SK-N-SH (cell line): ENCODE results near the gene GGPS1. TPM values are rescaled to one million over a fixed set of nuclear protein-coding genes. Genes with fewer than 3 reads are reported as not detected.

Source experiments
- EP300 ChIP-seq, 2 experiments: IDR thresholded peaks; 2 replicates each; pipeline versions ENCODE4 v1.4.0 to v1.6.1; 2012; ENCODE audit warnings: borderline replicate concordance in 1 of 2, low read depth in 1 of 2, low read length in 1 of 2
- FOSL2 ChIP-seq: IDR thresholded peaks from 2 replicates; pipeline ENCODE4 v1.4.0; 2012; ENCODE audit warnings: low read depth, mild to moderate bottlenecking, moderate library complexity, borderline replicate concordance
- FOXJ3 ChIP-seq: sonication (generic); formaldehyde crosslinking; IDR thresholded peaks from 2 replicates; pipeline ENCODE4 v1.5.1; 2020; ENCODE audit warnings: mild to moderate bottlenecking, missing genetic modification reagents
- FOXM1 ChIP-seq: IDR thresholded peaks from 2 replicates; pipeline ENCODE4 v1.4.0; 2012; ENCODE audit warnings: low read depth, mild to moderate bottlenecking
- GABPA ChIP-seq: IDR thresholded peaks from 2 replicates; pipeline ENCODE4 v1.4.0; 2012; ENCODE audit warnings: low read depth, mild to moderate bottlenecking
- JUND ChIP-seq: IDR thresholded peaks from 2 replicates; pipeline ENCODE4 v1.4.0; 2012
- MEF2A ChIP-seq: IDR thresholded peaks from 2 replicates; pipeline ENCODE4 v1.4.0; 2012; ENCODE audit warnings: low read depth, borderline replicate concordance
- NFIC ChIP-seq: IDR thresholded peaks from 2 replicates; pipeline ENCODE4 v1.4.0; 2012; ENCODE audit warnings: borderline replicate concordance
- NRF1 ChIP-seq: IDR thresholded peaks from 2 replicates; pipeline ENCODE4 v1.6.1; 2012; ENCODE audit warnings: low read depth, mild to moderate bottlenecking, low read length
- PBX3 ChIP-seq: IDR thresholded peaks from 2 replicates; pipeline ENCODE4; 2012
- POLR2AphosphoS5 ChIP-seq: IDR thresholded peaks from 2 replicates; pipeline ENCODE4 v1.6.1; 2012; ENCODE audit warnings: low read depth, low read length
- RCOR1 ChIP-seq: fragments of 150-350 bp; IDR thresholded peaks from 2 replicates; pipeline ENCODE4 v1.6.1; 2017; ENCODE audit warnings: antibody characterized with exemption, low read length
- REST ChIP-seq: IDR thresholded peaks from 2 replicates; pipeline ENCODE4 v1.6.1; 2012; ENCODE audit warnings: mild to moderate bottlenecking, low read depth, low read length, moderate library complexity
- SIN3A ChIP-seq: IDR thresholded peaks from 2 replicates; pipeline ENCODE4 v1.6.1; 2012; ENCODE audit warnings: low read depth, mild to moderate bottlenecking, low read length, moderate library complexity, borderline replicate concordance
- SMC3 ChIP-seq: IDR thresholded peaks from 2 replicates; pipeline ENCODE4 v1.6.1; 2012; ENCODE audit warnings: low read depth, low read length, improper control_type of control experiment
- TAF1 ChIP-seq: IDR thresholded peaks from 2 replicates; pipeline ENCODE4 v1.6.1; 2012; ENCODE audit warnings: low read depth, mild to moderate bottlenecking, low read length, moderate library complexity, borderline replicate concordance
- USF1 ChIP-seq: IDR thresholded peaks from 2 replicates; pipeline ENCODE4 v1.4.0; 2012; ENCODE audit warnings: low read depth, borderline replicate concordance
- YY1 ChIP-seq: IDR thresholded peaks from 2 replicates; pipeline ENCODE4 v1.4.0; 2012; ENCODE audit warnings: low read depth, mild to moderate bottlenecking
- polyA plus RNA-seq, 3 experiments: library from polyadenylated mRNA; depleted of rRNA; stranded (reverse); fragments of >200 nt; gene quantifications; 2 replicates each; pipeline ENCODE4 v1.2.3, GENCODE V29; 2012
- TF ChIP-seq, protein P1 (sequence below): fragments of 200-600 bp; sonication (generic); IDR thresholded peaks from 2 replicates; pipeline ENCODE4 v1.6.1; 2017; ENCODE audit warnings: antibody characterized with exemption, mild to moderate bottlenecking, moderate library complexity
- TF ChIP-seq, protein P2 (sequence below): IDR thresholded peaks from 2 replicates; pipeline ENCODE4 v1.4.0; 2012; ENCODE audit warnings: low read depth

The GGPS1 gene
- polyA plus RNA-seq, 1 of the 3 experiments (the other 2 are of a cell fraction) = 15.7 TPM

DNA sequence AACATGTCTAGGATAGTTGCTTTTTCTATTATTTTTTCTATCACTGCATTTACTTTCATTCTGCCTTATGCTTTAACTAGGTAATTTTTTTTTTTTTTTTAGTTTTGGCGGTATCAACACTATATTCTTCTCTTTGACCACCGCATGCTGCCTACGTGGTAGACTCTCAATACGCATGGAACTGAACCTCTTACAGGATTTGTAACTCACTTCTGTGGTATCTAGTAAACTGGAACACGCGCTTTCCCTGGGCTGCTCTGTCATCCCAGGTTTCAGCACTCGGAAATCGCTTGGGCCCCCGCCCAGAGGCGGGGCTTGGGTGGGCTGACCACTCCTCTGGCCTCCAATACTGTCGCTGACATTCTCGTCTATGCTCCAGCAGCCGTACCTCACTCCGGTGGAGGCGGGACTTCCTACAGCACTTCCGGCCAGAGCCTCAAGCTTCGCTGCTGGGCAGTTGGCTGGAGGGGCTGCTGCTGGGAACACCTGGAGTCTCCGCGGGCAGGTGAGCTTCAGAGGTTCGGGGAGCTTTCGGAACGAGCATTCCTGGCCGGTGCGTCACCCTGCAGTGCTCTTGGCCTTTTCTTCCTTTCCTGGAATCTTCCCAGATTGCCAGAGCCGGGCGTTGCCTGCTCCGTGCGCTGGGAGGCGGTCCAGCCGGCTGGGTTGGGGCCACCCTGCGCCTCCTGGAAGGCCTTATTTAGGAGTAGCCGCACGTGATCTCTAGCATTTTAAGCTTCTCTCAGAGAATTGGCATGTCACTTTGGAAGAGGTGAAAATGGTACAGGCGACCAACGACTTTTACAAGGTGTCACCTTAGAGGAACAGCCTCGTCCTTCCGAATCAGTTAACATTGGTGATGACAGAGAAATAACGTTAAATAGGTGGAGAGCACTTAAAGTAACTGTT, 38.9 kb downstream of the GGPS1 start, which contains the start of gene TBCE (continued):
- TF ChIP-seq JUND (no peak), NRF1 (no peak; the same call in 1 of the 2 replicates), FOXM1 (no peak), MEF2A (no peak), NFIC (peak; percentile 5; the same call in 1 of the 2 replicates), SMC3 (no peak), GABPA (peak; percentile 88), POLR2AphosphoS5 (peak; percentile 98), YY1 (no peak), SIN3A (peak; percentile 86; the same call in 1 of the 2 replicates), FOXJ3 (CRISPR knock-in tag) (no peak), RCOR1 (no peak), EP300 (IDR thresholded peaks at IDR 0.05; ENCODE audit: borderline replicate concordance in 1 of 2, low read depth in 1 of 2, low read length in 1 of 2) (no peak), USF1 (peak; percentile 68; the same call in 1 of the 2 replicates), FOSL2 (no peak), TAF1 (peak; percentile 95), PBX3 (peak; percentile 69), REST (no peak)
- TF ChIP-seq, protein P1, sequence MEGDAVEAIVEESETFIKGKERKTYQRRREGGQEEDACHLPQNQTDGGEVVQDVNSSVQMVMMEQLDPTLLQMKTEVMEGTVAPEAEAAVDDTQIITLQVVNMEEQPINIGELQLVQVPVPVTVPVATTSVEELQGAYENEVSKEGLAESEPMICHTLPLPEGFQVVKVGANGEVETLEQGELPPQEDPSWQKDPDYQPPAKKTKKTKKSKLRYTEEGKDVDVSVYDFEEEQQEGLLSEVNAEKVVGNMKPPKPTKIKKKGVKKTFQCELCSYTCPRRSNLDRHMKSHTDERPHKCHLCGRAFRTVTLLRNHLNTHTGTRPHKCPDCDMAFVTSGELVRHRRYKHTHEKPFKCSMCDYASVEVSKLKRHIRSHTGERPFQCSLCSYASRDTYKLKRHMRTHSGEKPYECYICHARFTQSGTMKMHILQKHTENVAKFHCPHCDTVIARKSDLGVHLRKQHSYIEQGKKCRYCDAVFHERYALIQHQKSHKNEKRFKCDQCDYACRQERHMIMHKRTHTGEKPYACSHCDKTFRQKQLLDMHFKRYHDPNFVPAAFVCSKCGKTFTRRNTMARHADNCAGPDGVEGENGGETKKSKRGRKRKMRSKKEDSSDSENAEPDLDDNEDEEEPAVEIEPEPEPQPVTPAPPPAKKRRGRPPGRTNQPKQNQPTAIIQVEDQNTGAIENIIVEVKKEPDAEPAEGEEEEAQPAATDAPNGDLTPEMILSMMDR = peak; percentile 22; the same call in 1 of the 2 replicates
- TF ChIP-seq, protein P2, sequence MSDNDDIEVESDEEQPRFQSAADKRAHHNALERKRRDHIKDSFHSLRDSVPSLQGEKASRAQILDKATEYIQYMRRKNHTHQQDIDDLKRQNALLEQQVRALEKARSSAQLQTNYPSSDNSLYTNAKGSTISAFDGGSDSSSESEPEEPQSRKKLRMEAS = peak; percentile 59
